GM23338 (cell line): ENCODE results near the gene MFSD8. TPM values are rescaled to one million over a fixed set of nuclear protein-coding genes. Genes with fewer than 3 reads are reported as not detected.
"Not testable (repeated sequence)": the region's sequence is repeated elsewhere in the genome, so short reads cannot be mapped to it uniquely, and the experiment has no call there.

Experiments
- ATAC-seq: fragments of 200-7000 bp; cut with Tn5 transposase; 3 replicates; pipeline ENCODE4 v1.9.1; 2020
- DNase-seq: peaks from one replicate; pipeline ENCODE4 v3.0.0-alpha.2; 2015; ENCODE audit warnings: low spot score
- H2AFZ ChIP-seq: fragments of 200-600 bp; sonication (generic); 2 replicates; pipeline ENCODE4 v1.8.0; 2016; ENCODE audit warnings: antibody characterized with exemption, mild to moderate bottlenecking, moderate library complexity
- H3F3A ChIP-seq: fragments of 200-600 bp; sonication (generic); replicated peaks from 2 replicates; pipeline ENCODE4 v1.8.0; 2017; ENCODE audit warnings: antibody characterized with exemption, mixed run types, low read depth
- H3K27ac ChIP-seq: fragments of 200-600 bp; sonication (generic); 2 replicates; pipeline ENCODE4 v1.6.1; 2016; ENCODE audit warnings: low read depth
- H3K27me3 ChIP-seq: fragments of 200-600 bp; sonication (generic); 2 replicates; pipeline ENCODE4 v1.8.0; 2016; ENCODE audit warnings: mild to moderate bottlenecking, mixed run types, moderate library complexity; ENCODE audit not compliant: insufficient read depth
- H3K36me3 ChIP-seq: fragments of 200-600 bp; sonication (generic); 2 replicates; pipeline ENCODE4 v1.8.0; 2016; ENCODE audit warnings: mild to moderate bottlenecking; ENCODE audit not compliant: insufficient read depth
- H3K4me1 ChIP-seq: fragments of 200-600 bp; sonication (generic); 2 replicates; pipeline ENCODE4 v1.8.0; 2016; ENCODE audit warnings: mild to moderate bottlenecking, moderate library complexity; ENCODE audit not compliant: insufficient read depth
- H3K4me2 ChIP-seq: fragments of 200-600 bp; sonication (generic); 2 replicates; pipeline ENCODE4 v1.7.1; 2017; ENCODE audit warnings: mixed run types
- H3K4me3 ChIP-seq: fragments of 200-600 bp; sonication (generic); 2 replicates; pipeline ENCODE4 v1.6.1; 2016; ENCODE audit warnings: mixed run types
- H3K79me2 ChIP-seq: fragments of 200-600 bp; sonication (generic); replicated peaks from 2 replicates; pipeline ENCODE4 v1.8.0; 2017; ENCODE audit warnings: mild to moderate bottlenecking; ENCODE audit not compliant: insufficient read depth
- H3K9me2 ChIP-seq: fragments of 200-600 bp; sonication (generic); 2 replicates; pipeline ENCODE4 v1.8.0; 2017; ENCODE audit not compliant: insufficient read depth
- H4K20me1 ChIP-seq: fragments of 200-600 bp; sonication (generic); replicated peaks from 2 replicates; pipeline ENCODE4 v1.8.0; 2017; ENCODE audit warnings: mild to moderate bottlenecking; ENCODE audit not compliant: insufficient read depth
- H3K27ac Mint-ChIP-seq: 2 replicates; pipeline ENCODE4 v1.8.0; 2020; ENCODE audit warnings: inconsistent platforms, mild to moderate bottlenecking, moderate library complexity, mixed read lengths
- H3K27me3 Mint-ChIP-seq: 3 replicates; pipeline ENCODE4 v1.8.0; 2022; ENCODE audit warnings: low read depth, mild to moderate bottlenecking, moderate library complexity, mixed read lengths, inconsistent platforms; ENCODE audit not compliant: insufficient read depth, poor library complexity
- H3K36me3 Mint-ChIP-seq: 3 replicates; pipeline ENCODE4 v1.8.0; 2021; ENCODE audit warnings: low read depth, mild to moderate bottlenecking, inconsistent platforms, moderate library complexity, mixed read lengths
- H3K4me1 Mint-ChIP-seq: 3 replicates; pipeline ENCODE4 v1.8.0; 2020; ENCODE audit warnings: mild to moderate bottlenecking, inconsistent platforms, mixed read lengths
- H3K4me3 Mint-ChIP-seq: 3 replicates; pipeline ENCODE4 v1.8.0; 2021; ENCODE audit warnings: moderate library complexity, mild to moderate bottlenecking, inconsistent platforms, mixed read lengths
- H3K9me3 Mint-ChIP-seq: 3 replicates; pipeline ENCODE4 v1.8.0; 2020; ENCODE audit warnings: moderate library complexity, mild to moderate bottlenecking, inconsistent platforms, mixed read lengths
- EZH2 ChIP-seq: fragments of 200-600 bp; sonication (generic); IDR thresholded peaks from one replicate; pipeline ENCODE4 v1.8.0; 2017; ENCODE audit warnings: antibody characterized with exemption, mild to moderate bottlenecking, low read depth; ENCODE audit not compliant: unreplicated experiment
- JUNB ChIP-seq: IDR thresholded peaks from one replicate; pipeline ENCODE4 v1.6.1; 2016; ENCODE audit warnings: antibody characterized with exemption; ENCODE audit not compliant: unreplicated experiment
- POLR2AphosphoS5 ChIP-seq: IDR thresholded peaks from 2 replicates; pipeline ENCODE4 v1.6.1; 2016; ENCODE audit warnings: antibody characterized with exemption, low read depth
- STAT1 ChIP-seq: IDR thresholded peaks from one replicate; pipeline ENCODE4 v1.6.1; 2016; ENCODE audit warnings: antibody characterized with exemption; ENCODE audit not compliant: unreplicated experiment
- ZNF331 ChIP-seq: fragments of 250-450 bp; sonication (Bioruptor Pico); IDR thresholded peaks from 2 replicates; pipeline ENCODE4 v1.5.0; 2020; ENCODE audit warnings: low read depth, mild to moderate bottlenecking, moderate library complexity
- polyA plus RNA-seq: library from polyadenylated mRNA; unstranded; fragments of >200 nt; fragmentation: Nextera tagmentation; extraction: Ambion mirVana; gene quantifications from 2 replicates; pipeline ENCODE4 v1.2.1, GENCODE V29; 2016
- total RNA-seq: library from RNA; depleted of rRNA; stranded (reverse); fragments of >200 nt; shearing (Covaris generic); gene quantifications from 2 replicates; pipeline ENCODE4 v1.2.3, GENCODE V29; 2014
- TF ChIP-seq, protein P1 (sequence below): IDR thresholded peaks from one replicate; pipeline ENCODE4 v1.6.1; 2018; ENCODE audit warnings: antibody characterized with exemption; ENCODE audit not compliant: unreplicated experiment
- TF ChIP-seq, protein P2 (sequence below): IDR thresholded peaks from 2 replicates; pipeline ENCODE4 v1.6.1; 2016; ENCODE audit warnings: antibody characterized with exemption
- TF ChIP-seq, protein P3 (sequence below), 2 experiments: fragments of 200-600 bp in 1 of 2; sonication (generic) in 1 of 2; conservative IDR thresholded peaks; 2 replicates each; pipeline versions ENCODE4 v1.5.1 to v1.6.1; 2016 to 2017; ENCODE audit warnings: antibody characterized with exemption in 2 of 2, low read depth in 2 of 2, mild to moderate bottlenecking in 2 of 2, moderate library complexity in 1 of 2

MFSD8 gene
- total and polyA plus RNA-seq, 2 experiments from 2014 or later: 23.6 to 24.0 TPM

- H3K4me2 ChIP-seq: peak overlapping the region; percentile 95
- H3K36me3 Mint-ChIP-seq: peaks cover 13% of the 10 kb centered on the region
Measured at GRCh38 chr4:127963633-127964398, 1.2 kb downstream of the MFSD8 start.

DNA sequence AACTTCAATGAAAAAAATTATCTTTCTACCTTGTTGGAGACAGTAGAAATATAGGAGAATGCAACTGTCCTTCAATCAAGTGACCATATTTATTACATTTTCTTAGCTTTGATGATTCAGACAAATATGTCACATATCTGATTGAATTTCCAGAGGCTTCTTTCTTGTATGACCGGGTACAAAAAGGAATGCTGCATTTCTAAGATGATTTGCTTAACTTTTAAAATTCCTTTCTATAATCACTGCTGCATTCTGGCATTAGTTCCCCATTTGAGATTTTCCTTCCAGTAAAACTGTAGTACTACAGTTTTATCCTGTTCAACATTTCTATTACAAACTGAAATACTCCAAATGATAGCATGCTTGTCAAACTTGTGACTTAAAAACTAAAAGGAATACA, 5.2 kb downstream of the MFSD8 start:
- Mint-ChIP-seq H3K4me3 (no peak overlapping the region), H3K9me3 (no peaks in the 10 kb centered on the region), H3K27me3 (peaks cover 8% of the 10 kb centered on the region), H3K4me1 (no peaks in the 10 kb centered on the region), H3K36me3 (peaks cover 13% of the 10 kb centered on the region), H3K27ac (no peak overlapping the region)
- no peaks in the 10 kb centered on the region for H3K9me2 ChIP-seq
- DNase-seq: no peak
- no peaks in the 10 kb centered on the region for H3K27me3 ChIP-seq
- TF ChIP-seq ZNF331 (CRISPR knock-in tag) (no peak), EZH2 (no peak), JUNB (no peak), POLR2AphosphoS5 (no peak), STAT1 (no peak)
- TF ChIP-seq, protein P1, sequence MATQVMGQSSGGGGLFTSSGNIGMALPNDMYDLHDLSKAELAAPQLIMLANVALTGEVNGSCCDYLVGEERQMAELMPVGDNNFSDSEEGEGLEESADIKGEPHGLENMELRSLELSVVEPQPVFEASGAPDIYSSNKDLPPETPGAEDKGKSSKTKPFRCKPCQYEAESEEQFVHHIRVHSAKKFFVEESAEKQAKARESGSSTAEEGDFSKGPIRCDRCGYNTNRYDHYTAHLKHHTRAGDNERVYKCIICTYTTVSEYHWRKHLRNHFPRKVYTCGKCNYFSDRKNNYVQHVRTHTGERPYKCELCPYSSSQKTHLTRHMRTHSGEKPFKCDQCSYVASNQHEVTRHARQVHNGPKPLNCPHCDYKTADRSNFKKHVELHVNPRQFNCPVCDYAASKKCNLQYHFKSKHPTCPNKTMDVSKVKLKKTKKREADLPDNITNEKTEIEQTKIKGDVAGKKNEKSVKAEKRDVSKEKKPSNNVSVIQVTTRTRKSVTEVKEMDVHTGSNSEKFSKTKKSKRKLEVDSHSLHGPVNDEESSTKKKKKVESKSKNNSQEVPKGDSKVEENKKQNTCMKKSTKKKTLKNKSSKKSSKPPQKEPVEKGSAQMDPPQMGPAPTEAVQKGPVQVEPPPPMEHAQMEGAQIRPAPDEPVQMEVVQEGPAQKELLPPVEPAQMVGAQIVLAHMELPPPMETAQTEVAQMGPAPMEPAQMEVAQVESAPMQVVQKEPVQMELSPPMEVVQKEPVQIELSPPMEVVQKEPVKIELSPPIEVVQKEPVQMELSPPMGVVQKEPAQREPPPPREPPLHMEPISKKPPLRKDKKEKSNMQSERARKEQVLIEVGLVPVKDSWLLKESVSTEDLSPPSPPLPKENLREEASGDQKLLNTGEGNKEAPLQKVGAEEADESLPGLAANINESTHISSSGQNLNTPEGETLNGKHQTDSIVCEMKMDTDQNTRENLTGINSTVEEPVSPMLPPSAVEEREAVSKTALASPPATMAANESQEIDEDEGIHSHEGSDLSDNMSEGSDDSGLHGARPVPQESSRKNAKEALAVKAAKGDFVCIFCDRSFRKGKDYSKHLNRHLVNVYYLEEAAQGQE: no peak
- TF ChIP-seq, protein P2, sequence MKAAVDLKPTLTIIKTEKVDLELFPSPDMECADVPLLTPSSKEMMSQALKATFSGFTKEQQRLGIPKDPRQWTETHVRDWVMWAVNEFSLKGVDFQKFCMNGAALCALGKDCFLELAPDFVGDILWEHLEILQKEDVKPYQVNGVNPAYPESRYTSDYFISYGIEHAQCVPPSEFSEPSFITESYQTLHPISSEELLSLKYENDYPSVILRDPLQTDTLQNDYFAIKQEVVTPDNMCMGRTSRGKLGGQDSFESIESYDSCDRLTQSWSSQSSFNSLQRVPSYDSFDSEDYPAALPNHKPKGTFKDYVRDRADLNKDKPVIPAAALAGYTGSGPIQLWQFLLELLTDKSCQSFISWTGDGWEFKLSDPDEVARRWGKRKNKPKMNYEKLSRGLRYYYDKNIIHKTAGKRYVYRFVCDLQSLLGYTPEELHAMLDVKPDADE: no peak
- no peak for ATAC-seq
- H3K4me3 ChIP-seq: no peak overlapping the region
- peaks cover 46% of the 10 kb centered on the region for H3K79me2 ChIP-seq
- H3K4me1 ChIP-seq: no peaks in the 10 kb centered on the region
- no peaks in the 10 kb centered on the region for H3F3A ChIP-seq
- H3K27ac ChIP-seq: no peak overlapping the region; the same call in 1 of the 2 replicates
- H4K20me1 ChIP-seq: peaks cover 6% of the 10 kb centered on the region; the same call in 1 of the 2 replicates
- no peaks in the 10 kb centered on the region for H3K36me3 ChIP-seq
- H3K4me2 ChIP-seq: no peak overlapping the region
- no peak overlapping the region for H2AFZ ChIP-seq

More at GRCh38 chr4:127963633-127964398, 1.2 kb downstream of the MFSD8 start:
- Histone ChIP-seq H3K4me3 (peak overlapping the region; percentile 71), H4K20me1 (peaks cover 14% of the 10 kb centered on the region; the same call in 1 of the 2 replicates), H3K79me2 (peaks cover 72% of the 10 kb centered on the region)
- H3K9me2 ChIP-seq, DNase-seq, ATAC-seq, H3K4me1 ChIP-seq, H3K27ac Mint-ChIP-seq, H2AFZ ChIP-seq, H3K36me3 ChIP-seq, H3K27ac ChIP-seq, H3K9me3 Mint-ChIP-seq, H3F3A ChIP-seq, H3K4me1 Mint-ChIP-seq, H3K27me3 ChIP-seq: not testable (repeated sequence)
- TF ChIP-seq, protein P3, sequence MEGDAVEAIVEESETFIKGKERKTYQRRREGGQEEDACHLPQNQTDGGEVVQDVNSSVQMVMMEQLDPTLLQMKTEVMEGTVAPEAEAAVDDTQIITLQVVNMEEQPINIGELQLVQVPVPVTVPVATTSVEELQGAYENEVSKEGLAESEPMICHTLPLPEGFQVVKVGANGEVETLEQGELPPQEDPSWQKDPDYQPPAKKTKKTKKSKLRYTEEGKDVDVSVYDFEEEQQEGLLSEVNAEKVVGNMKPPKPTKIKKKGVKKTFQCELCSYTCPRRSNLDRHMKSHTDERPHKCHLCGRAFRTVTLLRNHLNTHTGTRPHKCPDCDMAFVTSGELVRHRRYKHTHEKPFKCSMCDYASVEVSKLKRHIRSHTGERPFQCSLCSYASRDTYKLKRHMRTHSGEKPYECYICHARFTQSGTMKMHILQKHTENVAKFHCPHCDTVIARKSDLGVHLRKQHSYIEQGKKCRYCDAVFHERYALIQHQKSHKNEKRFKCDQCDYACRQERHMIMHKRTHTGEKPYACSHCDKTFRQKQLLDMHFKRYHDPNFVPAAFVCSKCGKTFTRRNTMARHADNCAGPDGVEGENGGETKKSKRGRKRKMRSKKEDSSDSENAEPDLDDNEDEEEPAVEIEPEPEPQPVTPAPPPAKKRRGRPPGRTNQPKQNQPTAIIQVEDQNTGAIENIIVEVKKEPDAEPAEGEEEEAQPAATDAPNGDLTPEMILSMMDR (conservative IDR thresholded peaks at IDR 0.05; ENCODE audit: low read depth in 2 of 2): 0 out of 4 replicates have a peak, but pooled peaks of 1 of the 2 experiments have one; percentile 10
- H3K4me3 Mint-ChIP-seq: peak overlapping the region; percentile 95
- peaks cover 16% of the 10 kb centered on the region for H3K27me3 Mint-ChIP-seq
